C4-2B (cell line): ENCODE measurements around the gene MYPOP.
A peak's percentile ranks its signal among the peaks of the same experiment; 100 is the strongest.

Experiments used
- H3K27ac ChIP-seq: fragments of 450-650 bp; 2 replicates; pipeline ENCODE4 v1.5.1; 2017
- CTCF ChIP-seq: fragments of 450-650 bp; conservative IDR thresholded peaks from 2 replicates; pipeline ENCODE4 v1.5.1; 2017; ENCODE audit warnings: mild to moderate bottlenecking
- ZFX ChIP-seq: fragments of 450-650 bp; IDR thresholded peaks from 2 replicates; pipeline ENCODE4 v1.6.1; 2017

MYPOP gene, protein sequence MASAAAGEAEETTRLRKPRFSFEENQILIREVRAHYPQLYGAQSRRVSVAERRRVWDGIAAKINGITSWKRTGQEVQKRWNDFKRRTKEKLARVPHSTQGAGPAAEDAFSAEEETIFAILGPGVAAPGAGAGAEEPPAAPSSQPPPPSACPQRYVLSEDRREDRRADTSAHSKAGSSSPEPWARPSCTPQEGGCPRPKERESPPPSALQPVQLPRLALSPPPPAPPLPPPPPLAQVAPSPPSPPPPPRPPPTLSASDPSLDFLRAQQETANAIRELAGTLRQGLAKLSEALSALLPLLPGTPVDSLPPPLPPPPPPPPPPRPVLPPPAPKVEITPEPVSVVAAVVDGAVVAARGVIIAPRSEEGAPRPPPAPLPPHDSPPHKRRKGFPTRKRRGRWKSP

GRCh38 chr19:45901912-45902650 is at the start of gene MYPOP:
Gene MYPOP (minus strand): TSS chr19:45902613. CDS start chr19:45901773, 840 bp downstream.
- TF ChIP-seq ZFX (no peak), CTCF (no peak)
- H3K27ac ChIP-seq, result peak within 1 kb of the TSS; percentile 70

GRCh38 chr19:45947926-45948325 is 45.5 kb upstream of the MYPOP start:
- no peak overlapping the region for H3K27ac ChIP-seq
- TF ChIP-seq CTCF (no peak), ZFX (no peak)

GRCh38 chr19:45940515-45940805 is 38.0 kb upstream of the MYPOP start:
- no peak for TF ChIP-seq CTCF
- TF ChIP-seq ZFX, result no peak

GRCh38 chr19:45939792-45940514 is 37.5 kb upstream of the MYPOP start:
- no peak for TF ChIP-seq ZFX
- no peak overlapping the region for H3K27ac ChIP-seq

More at GRCh38 chr19:45940515-45940805, 38.0 kb upstream of the MYPOP start:
- no peak overlapping the region for H3K27ac ChIP-seq

GRCh38 chr19:45938733-45939319 is 36.4 kb upstream of the MYPOP start:
- TF ChIP-seq ZFX, result no peak
- TF ChIP-seq CTCF, result no peak
- no peak overlapping the region for H3K27ac ChIP-seq

DNA sequence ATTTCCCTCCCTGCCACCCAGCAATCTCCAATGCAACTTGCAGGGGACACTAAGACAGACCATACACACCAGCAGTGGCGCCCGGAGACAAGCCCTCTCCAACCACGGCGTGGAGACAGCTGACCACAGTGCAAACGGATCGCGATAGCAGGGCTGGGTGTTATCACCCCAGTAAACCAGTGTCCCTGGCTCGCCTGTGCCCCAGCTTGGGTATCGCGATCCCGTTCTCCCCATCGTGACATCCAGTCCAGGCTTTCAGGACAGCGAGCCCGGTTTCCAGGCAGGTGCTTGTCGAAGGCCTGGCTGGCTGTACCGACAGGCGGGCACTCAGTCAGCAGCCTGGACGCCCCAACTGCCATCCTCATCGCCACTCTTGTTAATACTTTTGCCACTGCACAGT is 32.9 kb upstream of the MYPOP start:
- TF ChIP-seq ZFX (no peak), CTCF (no peak)
- H3K27ac ChIP-seq, result no peak overlapping the region

- H3K27ac ChIP-seq, result no peak overlapping the region
- TF ChIP-seq CTCF (no peak), ZFX (no peak)
Observed at GRCh38 chr19:45934551-45935230, 32.3 kb upstream of the MYPOP start.
